NCI-H2196 treated with DMSO at 0.1 percent for 48 hours (cell line): Measurements from ENCODE around the gene CCNI2.
"Not testable (repeated sequence)": the region's sequence is repeated elsewhere in the genome, so short reads cannot be mapped to it uniquely, and the experiment has no call there.

Experiments used
- DNase-seq: peaks from one replicate; lab custom pipeline; 2025; ENCODE audit not compliant: unreplicated experiment; lab: John Stamatoyannopoulos, UW

CCNI2 gene

DNA sequence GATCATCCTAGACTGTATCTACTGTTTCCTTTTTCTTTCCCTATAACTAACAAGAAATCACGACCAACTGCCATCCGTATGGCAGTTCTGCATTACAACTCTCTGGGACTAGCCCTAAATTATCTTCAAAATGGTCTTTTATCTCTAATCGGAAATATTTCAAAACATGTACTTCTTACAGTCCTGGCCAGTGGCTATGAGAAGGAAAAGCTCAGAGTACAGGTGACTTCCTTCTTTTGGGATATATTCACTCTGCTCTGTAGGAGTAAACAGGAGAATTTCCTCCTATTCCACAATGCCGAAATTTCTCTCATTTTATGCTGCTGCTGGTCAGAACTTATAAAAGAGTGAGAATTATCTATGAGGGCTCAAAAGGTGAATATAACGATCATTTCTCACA, 31.6 kb downstream of the CCNI2 start:
- no peak for DNase-seq

GRCh38 chr5:132779961-132780360, 32.7 kb downstream of the CCNI2 start:
- no peak for DNase-seq

GRCh38 chr5:132780577-132780976, 33.4 kb downstream of the CCNI2 start:
- no peak for DNase-seq

DNA sequence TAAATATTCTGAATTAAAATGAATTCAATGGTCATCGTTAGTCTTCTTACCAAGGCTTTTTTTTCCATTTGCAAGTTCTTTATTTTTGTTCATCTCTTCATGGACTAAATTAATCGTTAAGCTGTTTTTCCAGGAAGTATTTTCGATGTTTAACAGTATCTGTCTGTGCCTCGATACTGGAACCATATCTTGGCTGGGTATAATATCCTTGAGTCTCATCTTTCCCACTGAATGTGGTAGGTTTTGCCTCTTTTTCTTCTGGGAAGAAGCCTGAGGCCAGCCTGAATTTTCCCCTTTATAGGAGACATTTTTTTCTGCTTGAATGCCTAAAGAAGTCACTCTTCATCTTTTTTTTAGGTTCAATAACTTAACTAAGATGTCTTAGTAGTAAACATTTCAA, 33.8 kb downstream of the CCNI2 start:
- no peak for DNase-seq

- DNase-seq = no peak
Observed at GRCh38 chr5:132782101-132782500, 34.9 kb downstream of the CCNI2 start.

DNA sequence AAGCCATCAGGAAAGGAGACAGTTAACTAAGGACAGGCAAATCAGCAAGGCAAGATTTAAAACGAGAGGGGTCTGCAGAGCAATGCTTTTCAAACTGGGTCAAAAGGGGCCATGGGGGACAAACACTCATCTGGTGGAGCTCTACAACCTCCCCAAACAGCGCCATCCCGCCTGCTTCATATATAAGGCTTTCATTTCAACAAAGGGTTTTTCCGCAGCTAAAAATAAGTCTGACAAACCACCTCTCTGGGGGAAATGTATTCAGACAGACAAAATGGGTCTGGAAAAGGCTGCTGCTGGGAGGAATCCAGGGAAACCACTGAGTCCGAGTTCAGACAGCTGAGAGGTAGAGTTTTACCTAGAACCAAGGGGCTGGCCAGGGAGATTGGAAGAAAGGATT, 38.1 kb downstream of the CCNI2 start:
- no peak for DNase-seq

DNA sequence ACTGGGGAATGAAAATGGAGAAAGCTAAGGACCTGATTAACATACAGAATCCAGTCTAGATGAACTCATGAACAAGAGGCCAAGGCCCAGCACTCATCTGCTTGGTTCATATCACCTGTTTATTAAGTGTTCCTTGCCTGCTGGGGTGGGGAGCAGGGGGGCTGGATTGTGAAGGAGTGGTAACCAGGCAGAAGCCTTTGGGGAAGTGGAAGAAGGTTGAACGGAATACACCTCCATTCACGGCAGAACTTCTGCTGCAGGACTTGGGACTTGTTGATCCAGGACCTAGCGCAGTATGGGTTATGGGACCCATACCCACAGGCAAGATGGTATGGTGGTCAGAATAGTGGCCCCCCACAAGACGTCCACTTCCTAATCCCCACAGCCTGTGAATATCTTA, 38.6 kb downstream of the CCNI2 start:
- DNase-seq = no peak

GRCh38 chr5:132787076-132787475, 39.9 kb downstream of the CCNI2 start:
- DNase-seq = no peak

DNA sequence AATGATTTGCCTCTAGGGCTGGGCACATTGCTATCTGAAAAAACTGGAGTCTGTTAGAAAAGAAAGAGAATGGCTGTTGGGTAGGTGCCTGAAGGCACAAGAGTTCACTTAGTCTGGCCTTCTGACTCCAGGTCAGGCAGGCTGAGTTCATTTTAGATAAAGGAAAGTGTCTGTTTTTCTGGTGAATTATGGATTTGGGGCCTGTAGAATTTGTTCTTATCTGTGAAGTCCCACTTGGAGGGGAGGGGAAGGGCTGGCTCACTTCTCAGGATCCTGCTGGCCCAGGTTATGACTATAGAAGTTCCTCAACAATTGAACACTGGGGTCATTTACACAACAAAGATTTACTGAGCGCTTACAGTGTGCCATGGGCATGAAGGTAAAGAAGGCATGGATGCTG, 41.3 kb downstream of the CCNI2 start:
- DNase-seq = no peak

DNA sequence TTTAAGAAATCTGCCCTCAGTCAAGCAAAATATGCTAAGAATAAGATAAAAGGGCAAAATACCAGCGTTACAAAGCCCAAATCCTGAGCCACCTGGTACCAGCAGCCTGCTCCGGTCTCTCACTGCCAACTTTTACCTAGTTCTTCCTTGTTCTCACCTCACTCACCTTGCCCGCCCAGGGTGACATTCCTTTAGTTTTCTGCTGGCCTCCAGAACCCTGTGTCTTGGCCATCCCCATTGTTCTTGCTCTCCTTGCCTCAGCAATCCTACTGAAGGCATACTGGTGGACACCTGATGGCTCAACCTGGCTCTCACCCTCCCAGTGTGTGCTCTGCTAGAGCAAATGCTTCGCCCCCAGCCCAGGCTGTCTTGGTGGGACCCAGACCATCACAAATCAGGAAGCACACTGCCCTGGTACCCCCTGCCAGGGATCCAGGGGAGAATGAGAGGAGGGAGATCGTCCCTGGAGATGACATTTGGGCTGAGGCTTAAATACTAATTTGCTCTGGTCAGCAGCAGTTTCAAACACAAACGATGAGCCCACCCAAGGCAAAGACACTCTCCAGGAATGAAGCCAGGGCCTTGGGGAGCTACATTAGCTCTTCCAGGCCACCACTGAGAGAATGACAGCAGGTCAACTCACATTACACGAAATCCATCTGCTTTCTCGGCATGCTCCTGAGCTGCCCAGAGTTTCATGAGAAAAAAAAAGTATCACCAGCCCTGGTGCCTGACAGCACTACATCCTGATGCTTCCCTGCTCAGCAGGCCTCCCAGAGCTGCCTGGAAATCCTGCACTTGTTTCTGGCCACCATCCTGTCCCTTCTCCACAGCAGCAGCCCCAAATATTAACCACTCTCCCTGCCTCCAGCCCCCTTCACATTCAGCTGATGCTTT, 42.0 kb downstream of the CCNI2 start:
- no peak for DNase-seq

DNA sequence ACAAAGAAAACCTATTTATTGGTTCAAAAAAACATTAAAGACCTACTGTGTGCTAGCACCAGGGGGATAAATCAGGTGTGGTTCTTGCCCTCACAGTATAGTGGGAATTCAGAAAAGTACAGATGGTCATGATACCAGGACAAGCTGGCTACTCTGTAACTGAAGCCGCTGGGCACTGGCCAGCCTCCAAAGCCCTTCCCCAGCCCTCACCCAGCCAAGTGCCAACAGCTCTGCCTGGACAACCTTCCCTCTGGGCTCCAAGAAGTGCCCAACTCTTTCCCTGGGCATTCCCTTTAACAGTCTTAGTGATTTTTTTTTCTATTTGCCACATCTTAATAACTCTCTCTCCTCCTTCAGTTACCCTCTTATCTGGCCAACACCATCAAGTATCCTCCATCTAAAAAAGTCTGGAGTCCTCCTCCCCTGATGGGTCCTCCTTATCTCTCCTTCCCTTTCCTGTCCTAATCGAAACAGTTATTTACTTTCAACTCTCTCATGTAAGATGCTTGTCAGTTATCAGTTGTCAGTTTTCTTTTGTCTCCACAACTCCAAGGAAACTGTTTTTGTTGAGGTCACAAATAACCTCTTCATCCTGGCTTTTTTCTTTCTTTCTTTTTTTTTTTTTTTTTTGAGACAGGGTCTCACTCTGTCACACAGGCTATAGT, 43.1 kb downstream of the CCNI2 start:
- DNase-seq = no peak

GRCh38 chr5:132791026-132791425, 43.8 kb downstream of the CCNI2 start:
- no peak for DNase-seq

DNA sequence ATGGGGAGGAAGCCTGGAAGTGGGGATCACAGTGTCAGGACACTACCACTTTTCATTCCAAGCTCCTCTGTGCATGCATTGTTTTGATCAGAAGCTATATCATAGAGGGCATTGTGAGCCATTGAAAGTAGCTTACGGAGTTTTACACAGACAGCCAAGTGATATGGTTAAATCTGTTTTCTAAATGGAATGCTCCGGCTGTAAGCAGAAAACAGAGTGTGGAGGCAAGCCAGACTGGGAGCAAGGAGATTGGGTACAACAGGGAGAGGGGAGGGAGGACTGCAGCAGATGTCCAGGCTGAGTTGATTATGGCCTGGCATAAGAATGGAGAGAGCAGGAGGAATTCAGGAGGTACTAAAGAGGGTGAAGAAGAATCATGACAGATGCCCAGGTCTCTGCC, 50.4 kb downstream of the CCNI2 start:
- DNase-seq = no peak

- no peak for DNase-seq
Observed at GRCh38 chr5:132799392-132799791, 52.2 kb downstream of the CCNI2 start.

- no peak for DNase-seq
Observed at GRCh38 chr5:132800545-132800944, 53.3 kb downstream of the CCNI2 start.

DNA sequence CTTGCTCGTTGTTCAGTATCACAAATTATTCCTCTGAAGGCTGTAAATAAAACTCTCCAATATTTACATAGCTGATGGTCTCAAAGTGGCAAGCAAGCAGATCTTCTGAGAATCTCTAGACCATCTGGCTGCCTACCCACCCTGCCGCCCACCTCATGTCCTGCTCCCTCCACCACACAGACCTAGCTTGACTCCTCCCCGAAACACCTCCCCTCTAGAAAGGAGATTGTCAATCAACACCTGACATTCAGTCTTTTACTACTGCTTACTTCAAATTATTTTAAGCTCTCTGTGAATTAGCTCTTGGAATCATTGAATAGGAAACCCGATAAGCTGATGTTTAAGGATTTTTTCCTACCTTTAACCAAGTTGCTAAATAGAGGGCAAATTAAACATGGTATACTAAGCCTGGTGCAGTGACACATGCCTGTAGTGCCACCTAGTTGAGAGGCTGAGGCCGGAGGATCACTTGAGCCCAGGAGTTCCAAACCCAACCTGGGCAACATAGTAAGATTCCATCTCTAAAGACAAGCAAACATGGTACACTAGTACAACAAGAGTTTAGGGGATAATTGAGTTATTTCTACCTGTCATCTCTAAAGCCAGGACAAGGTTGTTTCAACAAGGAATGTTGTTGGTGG, 54.9 kb downstream of the CCNI2 start:
- no peak for DNase-seq

GRCh38 chr5:132802685-132803066, 55.5 kb downstream of the CCNI2 start:
- DNase-seq = not testable (repeated sequence)
